Limb (tissue), 2 donors: ENCODE measurements around the gene UVSSA.

Source experiments
- DNase-seq, 2 donors: peaks; one replicate each; pipeline ENCODE4 v3.0.0-alpha.2; 2016; ENCODE audit errors: extremely low spot score in 2 of 2

Gene UVSSA

DNA sequence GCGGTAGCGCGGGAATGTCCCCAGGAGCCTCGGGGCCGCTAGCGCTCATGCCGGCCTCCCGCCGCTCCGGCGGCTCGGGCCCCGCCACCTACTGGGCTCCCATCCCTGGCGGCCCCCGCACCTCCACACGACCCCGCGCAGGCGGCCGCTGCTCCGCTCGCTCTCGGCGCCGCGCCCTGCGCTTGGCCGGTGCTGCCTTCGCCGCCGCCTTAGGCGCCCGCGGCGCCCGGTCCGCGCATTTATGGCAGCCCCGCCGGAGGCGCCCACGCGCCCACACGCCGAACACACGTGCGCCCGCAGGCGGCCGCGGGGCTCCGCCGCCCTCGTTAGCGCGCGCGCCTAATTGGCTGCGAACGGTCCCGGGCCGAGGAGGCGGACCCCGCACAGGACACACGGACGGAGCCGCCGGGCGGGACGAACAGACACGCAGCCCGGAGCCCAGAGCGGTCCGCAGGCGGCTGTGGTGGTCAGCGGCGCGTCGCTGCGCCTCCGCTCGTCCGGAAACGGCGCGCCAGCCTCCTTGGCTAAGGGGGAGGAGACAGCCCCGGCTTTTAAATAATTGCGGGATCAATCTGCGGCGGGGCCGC is 59.5 kb downstream of the UVSSA start, which contains the start of gene NKX1-1:
TSS of gene NKX1-1 (minus strand) at position 49 of the 587 bp plus-strand sequence. CDS start at position 49, 0 bp downstream.
- no peak for DNase-seq

DNA sequence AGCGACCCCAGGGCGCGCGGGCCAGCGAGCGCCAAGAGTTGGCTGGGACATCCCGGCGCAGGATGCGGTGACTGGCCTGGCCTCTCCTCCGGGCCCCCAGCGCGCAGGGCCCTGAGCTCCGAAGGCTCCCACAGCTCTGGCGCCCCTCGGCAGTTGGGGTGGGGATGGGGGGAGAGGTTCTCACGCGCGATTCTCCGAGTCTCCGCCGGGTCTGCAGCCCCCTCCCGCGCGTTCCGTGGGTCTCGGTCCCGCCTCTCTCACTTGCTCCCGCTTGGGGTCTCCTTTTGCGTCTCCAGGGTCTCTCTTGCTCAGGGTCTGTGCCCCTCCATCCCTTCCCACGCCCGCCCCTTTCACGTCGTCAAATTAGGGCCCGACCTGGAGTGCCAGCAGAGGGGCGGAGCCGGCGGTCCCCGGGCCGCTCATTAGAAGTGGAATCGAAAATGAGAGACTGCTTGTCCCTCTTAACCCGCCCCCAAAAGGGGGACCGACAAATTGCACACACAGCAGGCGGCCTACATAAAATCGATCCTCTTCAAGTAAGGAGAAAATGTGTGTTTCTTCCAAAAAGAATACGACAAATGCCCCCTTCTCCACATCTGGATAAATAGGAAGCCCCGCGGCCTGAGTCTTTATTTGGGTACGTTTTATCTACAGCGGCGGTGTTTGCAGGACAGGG is 60.1 kb downstream of the UVSSA start:
- no peak for DNase-seq

GRCh38 chr4:1407657-1408333 is 60.8 kb downstream of the UVSSA start:
- no peak for DNase-seq

GRCh38 chr4:1408418-1408817 is 61.4 kb downstream of the UVSSA start:
- DNase-seq: no peak

DNA sequence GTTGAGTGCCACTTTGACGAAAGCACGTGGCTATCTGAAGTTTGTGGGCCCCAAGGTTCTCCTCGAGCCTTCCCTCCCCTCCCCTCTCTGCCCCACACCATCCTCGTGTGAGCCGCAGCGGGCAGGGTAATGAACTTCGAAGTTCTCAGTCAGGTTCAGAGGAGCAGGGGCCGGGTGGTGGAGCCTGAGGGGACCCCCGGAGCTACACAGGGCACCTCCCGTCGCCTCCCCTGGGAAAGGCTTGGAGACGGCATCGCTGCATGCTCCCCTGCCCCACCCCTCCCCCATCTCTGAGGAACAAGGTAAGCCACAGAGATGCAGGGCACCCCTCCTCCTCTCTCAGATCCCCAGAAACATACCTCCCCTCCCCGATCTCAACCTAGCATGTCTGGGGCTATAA is 62.1 kb downstream of the UVSSA start:
- no peak for DNase-seq

- no peak for DNase-seq
Measured at GRCh38 chr4:1409491-1410425, 62.8 kb downstream of the UVSSA start.

- DNase-seq: peak; percentile 64 to 90
Measured at GRCh38 chr4:1410491-1411325, 63.7 kb downstream of the UVSSA start.

GRCh38 chr4:1411436-1412375 is 64.7 kb downstream of the UVSSA start:
- no peak for DNase-seq

DNA sequence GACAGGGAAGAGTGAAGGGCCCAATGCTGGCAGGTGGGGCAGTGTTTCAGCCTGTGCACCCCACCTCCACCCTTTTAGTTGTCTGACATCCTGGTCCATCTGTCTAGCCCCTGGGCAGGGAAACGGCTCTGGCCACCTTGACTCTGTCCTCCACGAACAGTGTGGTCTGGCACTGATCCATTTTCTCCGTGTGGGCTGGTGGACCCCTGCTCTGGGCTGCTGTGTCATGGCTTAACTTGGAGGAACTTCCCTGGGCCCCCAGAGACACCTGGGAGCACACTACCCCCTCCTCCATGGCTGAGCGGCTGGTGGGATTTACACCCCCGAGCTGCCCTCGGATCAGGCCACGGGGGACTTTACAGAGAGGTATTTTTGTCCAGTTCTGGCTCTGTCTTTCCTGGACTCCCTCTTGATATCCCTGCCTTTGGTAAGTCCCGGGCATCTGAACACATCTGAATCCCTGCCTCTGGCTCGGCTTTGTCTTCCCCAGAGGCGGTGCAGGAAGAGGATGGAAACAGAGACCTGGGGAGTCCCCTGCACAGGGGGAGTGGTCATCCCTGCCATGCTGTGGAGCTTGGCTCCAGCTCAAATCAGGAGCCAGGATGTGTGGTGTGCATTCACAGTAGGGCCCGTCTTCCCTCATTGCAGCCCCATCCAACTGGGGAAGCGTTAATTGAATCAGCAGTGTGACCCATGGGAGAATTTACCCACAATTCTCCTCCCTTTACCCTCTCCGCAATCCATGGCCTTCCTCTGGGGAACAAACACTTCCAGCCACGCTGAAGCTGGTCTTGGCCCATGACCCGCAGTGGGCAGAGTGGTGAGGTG is 65.6 kb downstream of the UVSSA start:
- DNase-seq: no peak

DNA sequence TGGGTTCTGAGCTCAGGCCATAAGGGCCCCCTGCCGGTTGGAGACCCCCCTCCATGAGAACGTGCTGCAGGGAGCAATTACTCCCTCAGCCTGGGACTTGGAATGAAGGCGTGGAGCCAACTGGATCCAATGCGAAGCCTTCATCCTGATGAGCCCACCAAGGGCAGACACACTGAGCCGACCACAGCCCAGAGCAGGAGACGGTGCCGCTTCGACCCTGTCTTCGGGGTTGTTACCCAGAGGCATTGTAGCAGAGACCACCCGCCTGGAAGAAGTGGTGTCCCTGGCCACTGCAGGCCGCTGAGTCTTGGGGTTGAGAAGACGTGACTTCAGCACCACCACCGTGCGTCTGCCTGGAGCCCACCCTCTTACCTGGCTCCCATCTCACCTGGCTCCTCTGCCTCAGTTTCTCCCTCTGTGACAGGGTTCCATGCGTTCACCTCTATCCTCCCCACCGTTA is 66.2 kb downstream of the UVSSA start:
- no peak for DNase-seq

DNA sequence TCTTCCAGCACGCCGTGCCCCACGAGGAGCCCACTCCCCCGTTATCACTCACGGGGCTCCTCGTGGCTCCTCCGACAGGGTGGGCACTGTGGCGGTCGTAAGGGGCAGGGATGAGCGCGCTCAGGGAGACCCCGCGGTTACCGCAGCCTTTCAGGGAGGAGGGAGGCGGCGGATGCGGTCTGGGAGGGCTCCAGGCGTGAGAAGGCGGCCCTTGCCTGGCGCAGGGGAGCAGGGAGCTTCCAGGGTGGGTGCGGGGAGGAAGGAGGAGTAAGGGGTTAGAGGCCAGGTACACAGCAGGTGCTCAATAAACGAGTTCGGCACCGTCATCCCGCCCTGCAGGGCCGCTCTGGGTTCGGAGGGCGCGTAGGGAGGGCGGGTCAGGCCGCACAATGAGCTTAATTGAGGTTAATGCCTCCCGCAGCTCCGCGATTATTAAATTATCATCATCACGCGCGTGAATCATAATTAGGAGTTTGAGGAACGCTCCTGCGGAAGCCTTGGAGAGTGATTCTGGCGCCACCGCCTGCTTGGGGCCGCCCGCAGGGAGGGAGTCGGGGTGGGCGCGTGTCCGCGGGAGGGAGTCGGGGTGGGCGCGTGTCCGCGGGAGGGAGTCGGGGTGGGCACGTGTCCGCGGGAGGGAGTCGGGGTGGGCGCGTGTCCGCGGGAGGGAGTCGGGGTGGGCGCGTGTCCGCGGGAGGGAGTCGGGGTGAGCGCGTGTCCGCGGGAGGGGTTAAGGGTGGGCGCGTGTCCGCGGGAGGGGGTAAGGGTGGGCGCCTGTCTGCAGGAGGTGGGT is 66.9 kb downstream of the UVSSA start:
- DNase-seq: no peak

GRCh38 chr4:1414831-1415680 is 68.0 kb downstream of the UVSSA start:
- DNase-seq: no peak

- no peak for DNase-seq
Measured at GRCh38 chr4:1415681-1415981, 68.6 kb downstream of the UVSSA start.

DNA sequence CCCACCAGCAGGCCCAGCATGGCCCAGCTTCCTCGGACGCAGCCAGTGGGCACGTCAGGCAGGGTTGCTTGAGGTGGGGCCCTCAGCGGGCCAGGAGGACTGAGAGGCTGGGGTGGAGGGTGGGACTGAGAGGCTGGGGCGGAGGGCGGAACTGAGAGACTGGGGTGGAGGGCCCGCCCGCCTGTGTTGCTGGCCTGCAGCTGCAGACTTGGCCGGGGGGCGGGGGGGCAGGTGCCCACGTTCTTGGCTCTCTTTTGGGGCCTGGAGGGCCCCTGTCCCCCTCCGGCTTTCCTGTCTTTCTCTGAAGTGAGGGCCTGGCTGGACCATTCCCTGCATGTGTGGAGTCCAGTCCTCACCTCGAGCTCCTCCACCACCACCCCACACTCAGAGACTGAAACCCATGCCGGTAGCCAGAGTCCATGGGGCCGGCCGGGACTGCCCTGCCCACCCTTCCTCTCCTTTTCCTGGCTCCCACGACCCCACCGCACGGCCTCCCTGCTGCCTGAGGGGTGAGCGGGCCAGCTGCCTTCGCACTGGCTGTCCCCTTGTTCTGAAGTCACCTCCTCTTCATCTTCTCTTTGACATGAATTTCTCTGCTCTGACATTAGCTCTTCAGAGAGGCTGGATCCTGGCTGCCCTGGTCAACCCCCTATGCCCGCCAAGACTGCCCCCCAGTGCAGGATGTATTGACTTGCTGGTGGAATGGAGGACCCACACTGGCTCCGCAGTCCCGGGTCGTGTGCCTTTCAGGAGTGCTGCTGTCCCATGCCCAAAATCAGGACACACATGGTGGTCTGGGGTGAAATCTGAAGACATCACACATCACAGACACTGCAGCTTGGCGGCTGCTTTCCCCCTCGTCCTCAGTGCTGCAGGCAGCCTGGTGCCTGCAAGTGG is 69.3 kb downstream of the UVSSA start:
- no peak for DNase-seq

DNA sequence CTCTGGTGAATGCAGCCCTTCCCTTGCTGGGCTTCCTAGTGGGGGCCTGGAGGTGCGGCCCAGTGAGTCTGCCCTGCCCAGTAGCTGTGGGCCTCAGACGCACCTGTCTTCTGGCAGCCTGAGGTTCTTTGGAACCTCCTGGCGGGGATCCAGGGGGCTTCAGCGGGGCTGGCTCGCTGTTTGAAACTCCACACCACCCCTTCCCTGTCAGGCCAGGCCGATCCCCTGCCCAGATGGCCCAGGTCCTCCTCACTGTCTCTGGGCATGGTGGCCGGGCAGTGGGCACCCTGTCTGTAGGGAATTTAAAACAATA is 69.9 kb downstream of the UVSSA start:
- no peak for DNase-seq
